Activated T-cell treated with anti-CD3 and anti-CD28 coated beads for 1 hour (primary cell): Measurements from ENCODE around the gene SH3TC1.

Source experiments
- DNase-seq: peaks from one replicate; pipeline ENCODE4 v3.0.0-alpha.2; 2020; ENCODE audit warnings: low read depth

SH3TC1 gene

DNA sequence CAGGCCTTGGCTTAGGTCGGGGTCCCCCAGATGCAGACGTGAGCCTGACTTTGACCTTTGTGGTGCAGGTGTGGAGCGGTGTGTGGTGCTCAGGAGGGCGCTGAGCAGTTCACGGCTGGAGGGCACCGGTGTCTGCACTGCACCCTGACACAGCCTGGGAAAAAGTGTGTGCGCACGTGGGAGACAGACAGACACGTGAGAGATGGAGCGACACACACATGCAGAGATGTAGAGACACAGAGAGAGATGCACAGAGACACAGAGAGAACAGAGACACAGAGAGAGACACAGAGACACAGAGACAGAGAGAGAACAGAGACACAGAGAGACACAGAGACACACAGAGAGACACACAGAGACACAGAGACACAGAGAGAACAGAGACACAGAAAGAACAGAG, 64.3 kb downstream of the SH3TC1 start:
- no peak for DNase-seq

DNA sequence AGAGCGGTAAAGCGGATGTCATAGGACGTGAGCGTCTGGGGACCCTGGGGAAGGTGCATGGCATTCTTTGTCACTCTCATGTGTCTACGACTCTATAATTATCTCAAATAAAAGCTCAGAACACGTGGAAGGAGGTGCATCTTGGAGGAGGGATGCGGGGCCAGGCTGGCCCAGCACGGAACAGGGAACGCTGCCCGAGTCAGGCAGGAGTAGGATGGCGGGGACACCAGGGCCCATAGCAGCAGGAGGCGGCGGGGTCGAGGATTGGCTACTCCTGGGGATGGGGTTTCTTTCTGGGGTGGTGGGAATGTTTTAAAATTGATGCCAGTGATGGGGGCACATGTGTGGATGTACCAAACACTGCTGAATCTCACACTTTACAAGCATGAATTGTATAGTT, 65.0 kb downstream of the SH3TC1 start:
- no peak for DNase-seq

DNA sequence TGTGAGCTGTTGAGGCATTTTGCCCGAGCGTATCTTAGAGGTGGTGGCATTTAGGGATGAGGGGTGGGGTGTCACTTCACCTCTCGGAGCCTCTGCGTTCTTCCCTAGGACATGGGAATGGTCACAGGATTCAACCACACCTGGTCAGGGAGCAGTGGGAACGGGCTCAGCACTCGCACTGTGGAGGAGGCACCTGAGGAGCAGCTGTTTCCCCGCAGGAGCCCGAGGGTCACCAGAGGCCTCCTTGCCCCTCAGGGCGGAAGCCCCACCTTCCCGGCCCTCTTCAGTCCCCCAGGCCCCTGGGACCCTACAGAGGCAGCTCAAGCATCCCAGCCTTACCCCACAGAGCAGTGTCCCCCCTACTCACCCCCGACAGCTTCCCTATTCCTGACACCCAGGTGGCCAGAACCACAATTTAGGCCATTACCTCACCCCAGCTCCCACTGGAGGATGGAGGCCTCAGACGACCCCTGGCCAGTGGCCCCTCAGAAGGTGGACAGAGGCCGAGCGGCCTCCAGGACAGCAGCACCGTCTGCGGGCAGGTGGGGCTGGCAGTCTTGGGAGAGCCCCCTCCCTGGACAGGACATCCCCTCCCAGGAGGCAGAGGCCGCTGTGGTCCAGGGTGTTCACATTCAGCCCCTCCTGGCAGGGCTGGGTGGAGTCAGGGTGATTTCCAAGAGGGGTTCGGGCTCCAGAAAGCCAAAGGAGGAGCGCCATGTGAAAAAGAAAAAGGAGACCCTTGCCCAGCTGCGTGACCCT, 66.3 kb downstream of the SH3TC1 start:
- DNase-seq, result no peak

DNA sequence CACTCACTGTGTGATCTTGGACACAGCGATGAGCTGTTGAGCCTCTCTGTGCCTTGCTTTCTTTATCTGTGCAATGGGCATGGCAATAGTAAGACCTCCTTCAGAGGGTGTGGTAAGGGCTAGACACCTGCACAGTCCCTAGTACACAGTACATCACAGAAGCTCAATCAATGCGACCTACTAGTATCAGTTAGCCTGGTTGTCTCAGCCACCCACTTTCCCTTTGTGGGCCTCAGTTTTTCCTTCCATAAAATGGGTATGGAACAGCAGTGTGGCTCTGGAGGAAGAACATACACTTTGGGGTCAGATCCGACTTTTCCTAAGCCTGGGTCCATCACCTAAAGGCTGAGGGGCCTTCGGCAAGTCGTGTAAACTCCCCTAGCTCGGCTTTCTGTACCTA, 67.0 kb downstream of the SH3TC1 start:
- DNase-seq, result no peak

DNA sequence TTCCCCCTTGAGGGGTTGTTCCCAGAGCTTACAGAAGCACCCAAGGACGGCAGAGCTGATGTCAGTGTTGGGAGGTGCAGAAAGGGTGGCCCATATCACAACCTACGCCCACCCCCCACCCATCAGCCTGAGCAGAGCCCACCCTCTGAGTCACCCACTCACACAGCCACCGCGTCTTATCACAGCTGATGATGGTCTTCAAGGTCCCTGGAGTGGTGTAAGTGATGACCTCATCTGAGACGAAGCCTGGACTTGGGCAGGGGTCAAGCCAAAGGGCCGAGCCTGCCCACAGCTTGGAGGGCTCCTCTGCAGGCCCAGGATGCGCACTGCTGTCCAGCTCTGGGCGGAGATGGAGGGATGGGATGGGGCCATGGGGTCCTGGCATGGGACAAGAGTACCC, 67.4 kb downstream of the SH3TC1 start:
- no peak for DNase-seq

DNA sequence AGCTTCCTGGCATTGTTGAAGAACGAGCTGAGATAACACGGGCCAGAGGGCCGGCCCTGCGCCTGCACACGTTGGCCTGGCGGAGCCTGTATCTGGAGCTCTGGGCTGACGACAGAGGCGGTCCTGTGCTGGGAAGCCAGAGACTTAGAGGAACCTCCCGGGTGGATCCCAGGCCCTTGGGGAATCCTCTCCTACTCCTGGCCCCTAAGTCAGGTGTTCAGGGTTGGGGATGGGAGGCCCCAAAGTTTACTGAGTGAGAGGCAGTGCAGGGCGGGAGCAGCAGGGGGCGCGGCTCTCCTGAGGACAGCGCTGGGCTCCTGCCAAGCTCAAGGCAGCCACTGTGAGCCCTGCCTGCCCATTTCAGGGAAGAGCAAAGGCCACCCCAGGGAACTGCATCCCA, 68.0 kb downstream of the SH3TC1 start:
- DNase-seq, result no peak

DNA sequence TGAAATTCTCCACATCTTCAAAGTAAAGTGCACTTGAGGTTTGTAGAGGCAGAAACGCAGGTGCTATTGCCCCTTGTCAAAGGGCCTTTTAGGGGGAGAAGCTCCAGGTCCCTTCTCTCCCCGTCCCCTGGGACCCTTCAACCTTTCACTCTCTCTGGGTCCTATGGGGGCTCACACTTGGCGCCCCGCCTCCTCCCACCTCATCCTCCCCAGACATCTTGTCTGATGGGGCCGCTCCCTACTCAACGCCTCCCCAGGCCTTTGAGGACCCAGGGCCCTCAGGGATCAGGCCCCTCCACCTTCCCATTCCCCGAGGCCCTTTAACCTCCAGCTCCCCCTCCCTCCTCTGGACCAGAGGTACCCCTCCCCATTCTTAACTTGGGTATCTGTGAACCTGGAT, 69.1 kb downstream of the SH3TC1 start:
- no peak for DNase-seq

DNA sequence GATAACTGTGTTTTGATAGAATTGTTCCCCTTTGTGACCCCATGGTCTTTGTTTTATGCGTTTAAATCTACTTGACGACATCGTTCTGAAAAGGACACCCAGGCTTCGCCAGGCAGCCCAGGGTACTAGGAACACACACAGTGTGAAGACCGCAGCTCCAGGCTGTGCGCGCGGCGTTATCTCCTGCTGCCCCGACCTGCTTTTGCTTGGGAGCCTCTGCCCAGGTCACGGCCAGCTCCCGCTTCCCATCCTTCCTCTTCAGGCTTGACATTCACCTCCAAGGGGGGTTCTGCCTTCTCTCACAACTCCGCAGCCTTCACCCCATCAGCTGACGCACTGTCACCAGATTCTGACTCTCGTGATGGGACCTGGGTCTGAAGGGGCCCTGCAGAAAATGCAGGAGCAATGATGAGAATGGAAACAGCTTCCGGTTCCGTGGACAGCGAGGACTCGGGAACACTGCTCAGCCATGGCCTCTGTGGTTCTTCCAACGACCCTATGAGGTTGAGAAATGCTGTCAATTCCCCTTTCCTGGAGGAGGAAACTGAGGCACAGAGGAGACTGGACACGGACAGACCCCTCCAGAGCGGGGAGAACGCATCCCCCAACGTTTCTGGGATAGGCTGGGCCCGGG, 69.9 kb downstream of the SH3TC1 start:
- DNase-seq, result no peak

DNA sequence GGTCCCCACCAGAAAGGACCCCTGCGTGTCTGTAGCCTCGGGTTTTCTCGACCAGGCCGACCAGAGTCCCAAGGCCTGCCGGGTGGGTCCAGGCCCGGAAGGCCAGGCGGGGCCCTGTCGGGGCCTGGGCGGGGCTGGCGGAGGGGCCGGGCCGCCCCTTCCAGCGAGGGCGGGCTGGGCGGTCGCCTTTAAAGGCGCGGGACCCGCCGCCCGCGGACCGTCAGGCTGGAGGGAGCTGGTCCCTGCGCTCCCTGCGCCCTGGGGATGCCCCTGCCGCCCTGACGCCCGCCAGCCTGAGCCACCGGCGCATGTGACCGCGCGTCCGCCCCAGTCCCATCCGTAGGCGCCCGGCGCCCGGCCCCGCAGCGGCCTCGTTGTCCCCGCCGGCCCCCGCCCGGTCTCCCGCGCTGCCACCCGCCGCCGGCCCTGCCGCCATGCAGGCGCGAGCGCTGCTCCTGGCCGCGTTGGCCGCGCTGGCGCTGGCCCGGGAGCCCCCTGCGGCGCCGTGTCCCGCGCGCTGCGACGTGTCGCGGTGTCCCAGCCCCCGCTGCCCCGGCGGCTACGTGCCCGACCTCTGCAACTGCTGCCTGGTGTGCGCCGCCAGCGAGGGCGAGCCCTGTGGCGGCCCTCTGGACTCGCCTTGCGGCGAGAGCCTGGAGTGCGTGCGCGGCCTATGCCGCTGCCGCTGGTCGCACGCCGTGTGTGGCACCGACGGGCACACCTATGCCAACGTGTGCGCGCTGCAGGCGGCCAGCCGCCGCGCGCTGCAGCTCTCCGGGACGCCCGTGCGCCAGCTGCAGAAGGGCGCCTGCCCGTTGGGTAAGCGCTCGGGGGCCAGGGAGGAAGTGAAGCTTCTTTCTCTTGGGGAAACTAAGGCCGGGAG, 70.7 kb downstream of the SH3TC1 start, which contains the start of gene HTRA3:
TSS of gene HTRA3 (plus strand) at position 220 of the 883 bp plus-strand sequence. CDS start at position 435, 215 bp downstream.
- no peak for DNase-seq

DNA sequence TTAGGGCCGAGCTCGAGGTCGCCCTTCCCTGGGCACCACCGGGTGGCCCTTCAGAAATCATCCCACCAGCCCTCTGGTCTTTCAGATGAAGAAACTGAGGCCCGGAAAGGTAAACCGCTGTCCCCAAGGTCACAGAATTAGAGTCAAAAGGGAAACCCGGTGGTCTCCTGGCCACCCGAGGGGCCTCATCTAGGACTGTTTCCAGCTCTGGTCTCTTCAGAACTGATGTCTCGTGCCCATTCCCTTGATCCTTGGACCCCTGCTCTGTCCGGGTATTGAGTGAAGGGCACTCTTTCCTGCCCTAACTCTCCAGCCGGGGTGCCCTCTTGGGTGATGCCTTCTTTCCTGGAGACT, 71.3 kb downstream of the SH3TC1 start:
- no peak for DNase-seq

DNA sequence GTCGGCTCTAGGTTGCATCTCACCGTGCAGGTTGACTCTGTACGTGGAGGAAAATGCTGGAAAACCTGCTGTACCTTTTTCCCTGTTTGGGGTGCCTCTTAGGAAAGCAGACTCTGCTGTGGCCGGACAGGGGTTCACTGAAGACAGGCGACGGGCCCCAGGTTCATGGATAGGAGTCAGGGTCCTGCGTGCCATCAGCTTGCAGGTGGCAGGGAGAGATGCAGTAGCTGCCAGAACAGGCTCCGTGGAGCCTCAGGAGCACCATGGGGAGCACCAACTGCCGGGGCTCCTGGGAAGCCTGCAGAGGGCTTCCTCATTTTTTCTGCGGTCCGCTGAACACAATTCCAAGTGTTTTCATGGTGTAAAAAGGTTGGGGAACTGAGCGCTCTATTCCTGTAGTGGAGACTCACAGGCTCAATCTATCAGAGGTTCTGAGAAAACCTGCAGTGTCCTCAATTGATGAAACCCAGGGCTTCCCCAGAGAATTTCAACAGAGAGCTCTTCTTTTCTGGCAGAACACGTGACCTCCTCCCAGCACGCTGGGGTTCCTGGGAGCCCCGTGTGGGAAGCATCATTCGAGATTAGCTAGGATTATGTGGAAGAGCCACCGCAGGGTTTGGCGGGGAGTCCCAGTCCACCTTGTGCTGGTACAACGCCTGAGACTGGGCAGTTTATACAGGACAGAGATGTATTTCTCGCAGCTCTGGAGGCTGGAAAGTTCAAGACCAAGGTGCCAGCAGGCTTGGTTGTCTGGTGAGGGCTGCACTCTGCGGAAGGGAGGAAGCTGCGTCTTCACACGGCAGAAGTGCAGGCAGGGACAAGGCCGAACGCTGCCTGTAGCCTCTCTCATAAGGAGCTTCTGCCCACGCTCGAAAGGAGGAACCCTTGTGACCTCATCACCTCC, 72.1 kb downstream of the SH3TC1 start:
- DNase-seq, result no peak

DNA sequence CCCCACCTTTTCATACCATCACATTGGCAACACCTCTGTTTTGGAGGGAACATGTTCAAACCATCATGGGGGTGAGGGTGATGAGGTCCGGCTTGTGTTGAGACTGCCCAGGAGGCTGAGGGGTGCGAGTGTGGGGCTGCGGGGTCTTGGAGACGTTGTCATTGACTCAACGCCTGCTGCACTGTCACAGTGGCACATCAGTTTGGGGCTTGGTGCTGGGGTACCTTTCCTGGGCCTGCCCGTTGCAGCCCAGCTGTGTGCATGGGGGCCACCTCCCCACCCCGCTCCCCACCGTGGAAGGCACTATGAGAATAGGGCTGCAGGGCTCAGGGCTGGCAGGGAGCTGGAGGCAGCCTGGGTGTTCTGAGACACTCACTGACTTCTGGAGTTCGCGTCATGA, 72.7 kb downstream of the SH3TC1 start:
- no peak for DNase-seq

DNA sequence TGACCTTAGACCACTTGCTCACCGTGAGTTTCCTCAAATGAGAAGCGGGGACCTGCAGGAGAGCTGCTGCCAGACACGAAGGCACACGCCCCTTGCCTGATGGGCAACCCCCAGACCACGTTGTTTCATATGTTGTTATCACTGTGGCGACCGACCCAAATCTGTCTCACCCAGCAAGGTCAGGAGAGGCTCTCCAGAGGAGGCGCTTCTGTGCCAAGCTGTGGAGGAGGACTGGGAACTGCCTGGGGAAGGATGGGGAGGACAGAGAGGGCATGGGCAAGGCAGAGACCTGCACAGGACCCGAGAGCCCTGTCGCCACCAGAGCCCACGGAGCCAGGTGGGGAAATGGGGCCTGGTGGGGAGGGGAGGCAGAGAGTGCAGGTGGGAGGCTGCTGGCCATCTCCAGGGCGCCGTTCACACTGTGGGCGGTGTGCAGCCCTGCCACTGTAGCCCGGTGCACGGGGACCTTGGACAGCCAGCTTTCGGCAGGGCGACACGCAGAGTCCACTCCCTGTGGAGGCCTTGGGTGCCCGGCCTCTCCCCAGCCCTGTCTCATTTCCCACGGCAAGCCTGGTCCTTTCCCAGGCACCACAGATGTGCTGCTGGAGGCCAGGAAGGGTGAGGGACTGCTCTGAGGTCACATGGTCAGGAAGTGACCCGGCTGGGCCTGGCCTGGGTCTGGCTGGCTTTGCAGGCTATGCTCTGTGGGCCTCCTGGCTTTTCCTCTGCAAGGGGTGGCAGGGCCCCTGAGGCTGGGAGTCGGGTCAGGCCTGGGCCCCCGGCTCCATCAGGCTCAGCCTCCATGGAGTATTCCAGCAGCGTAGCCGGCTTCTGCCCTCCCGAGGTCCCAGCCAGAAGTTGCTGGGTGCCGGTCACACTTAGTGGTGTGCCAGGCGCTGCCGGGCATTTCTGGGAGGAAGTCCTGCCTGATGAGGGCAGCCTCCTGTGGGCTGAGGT, 73.7 kb downstream of the SH3TC1 start:
- no peak for DNase-seq

DNA sequence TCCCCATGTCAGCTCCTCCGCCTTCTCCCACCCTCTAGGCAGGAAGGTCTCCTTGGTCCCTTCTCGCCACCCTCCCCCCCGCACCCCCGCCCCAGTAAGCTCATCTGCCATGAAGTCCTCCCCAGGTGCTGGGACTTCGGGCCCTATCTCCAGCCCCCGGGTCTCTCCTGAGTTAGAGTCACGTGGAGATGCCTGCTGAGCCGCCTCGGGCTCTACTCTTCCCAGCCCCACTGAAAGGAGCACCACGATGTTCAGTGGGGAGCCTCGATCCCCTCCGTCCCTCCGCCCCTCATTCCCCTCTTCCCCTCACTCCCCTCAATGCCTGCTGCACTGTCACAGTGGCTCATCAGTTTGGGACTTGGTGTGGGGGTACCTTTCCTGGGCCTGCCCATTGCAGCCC, 74.4 kb downstream of the SH3TC1 start:
- no peak for DNase-seq

DNA sequence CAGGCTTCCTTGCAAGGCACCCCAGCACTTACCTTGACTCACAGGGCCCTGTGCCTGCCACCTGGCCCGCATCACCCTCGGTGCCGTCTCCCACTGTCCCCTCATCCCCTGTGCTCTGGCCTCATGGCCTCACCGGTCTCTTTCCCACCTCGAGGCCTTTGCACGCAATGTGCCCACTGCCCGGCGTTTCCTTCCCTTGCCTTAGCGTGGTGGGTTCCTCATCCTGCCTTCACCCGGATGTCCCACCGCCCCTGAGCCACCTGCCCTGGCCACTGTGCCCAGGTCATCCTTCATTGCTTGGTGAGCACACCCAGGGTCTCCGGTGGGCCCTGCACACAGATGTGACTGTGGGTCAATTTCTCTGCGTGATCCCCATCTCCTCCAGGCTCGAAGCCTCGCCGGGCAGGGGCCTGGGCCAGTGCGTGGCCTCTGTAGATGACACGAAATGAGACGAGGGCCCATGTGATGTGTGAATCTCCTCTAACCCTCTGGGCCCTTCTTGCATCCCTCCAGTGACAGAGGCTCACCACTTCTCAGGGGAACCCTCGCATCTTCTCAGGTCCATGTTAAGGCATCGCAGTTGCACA, 75.1 kb downstream of the SH3TC1 start:
- no peak for DNase-seq

DNA sequence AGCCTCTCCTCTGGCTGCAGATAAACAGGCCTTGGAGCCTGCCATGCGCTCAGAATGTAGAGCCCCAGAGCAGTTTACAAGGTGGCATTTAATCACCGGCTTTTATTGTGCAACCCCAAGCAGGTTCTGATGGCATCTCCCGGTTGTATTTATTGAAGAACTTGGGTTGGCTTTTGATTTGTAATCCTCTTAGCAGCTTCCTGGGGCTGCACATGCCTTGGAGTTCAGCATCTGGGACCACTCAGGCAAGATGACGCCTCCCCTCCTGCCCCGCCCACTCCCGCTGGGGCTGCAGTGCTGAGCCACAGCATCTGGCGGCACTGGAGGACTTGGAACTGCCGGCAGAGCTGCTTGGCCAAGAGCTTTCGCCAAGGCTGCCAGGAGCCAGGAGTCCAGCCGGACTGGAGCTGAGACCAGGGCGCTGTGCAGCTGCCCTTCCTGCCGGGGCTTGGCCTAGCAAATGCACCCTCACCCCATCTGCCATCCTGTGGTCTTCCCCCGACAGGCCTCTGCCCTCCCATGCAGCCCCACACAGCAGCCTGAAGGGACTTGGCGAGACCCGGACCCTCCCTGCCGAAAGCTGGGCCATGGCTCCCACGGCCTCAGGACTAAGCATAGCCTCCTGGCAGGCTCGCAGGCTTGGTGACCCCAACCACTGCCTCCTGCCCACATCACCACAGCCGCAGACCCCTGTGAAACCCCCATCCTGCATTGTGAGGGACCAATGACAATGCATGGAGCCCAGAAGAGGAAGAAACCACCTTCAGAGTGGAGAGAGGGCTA, 75.9 kb downstream of the SH3TC1 start:
- DNase-seq, result no peak

DNA sequence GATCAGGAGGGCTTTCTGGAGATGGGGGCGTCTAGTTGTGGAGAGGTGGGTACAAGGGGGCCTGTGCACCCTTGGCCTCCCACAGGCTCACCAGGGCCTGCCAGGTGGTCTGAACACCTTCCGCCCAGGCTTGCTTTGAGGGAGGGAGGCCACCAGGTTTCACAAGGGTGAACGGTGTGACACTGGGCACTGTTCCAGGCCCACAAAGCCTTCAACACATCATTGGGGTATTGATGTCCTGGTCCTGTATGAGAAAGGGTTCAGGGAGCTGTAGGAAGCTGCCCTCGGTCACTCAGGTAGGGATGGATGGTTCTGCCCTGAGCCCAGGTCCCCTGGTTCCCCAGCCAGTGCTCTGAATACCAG, 76.4 kb downstream of the SH3TC1 start:
- no peak for DNase-seq

DNA sequence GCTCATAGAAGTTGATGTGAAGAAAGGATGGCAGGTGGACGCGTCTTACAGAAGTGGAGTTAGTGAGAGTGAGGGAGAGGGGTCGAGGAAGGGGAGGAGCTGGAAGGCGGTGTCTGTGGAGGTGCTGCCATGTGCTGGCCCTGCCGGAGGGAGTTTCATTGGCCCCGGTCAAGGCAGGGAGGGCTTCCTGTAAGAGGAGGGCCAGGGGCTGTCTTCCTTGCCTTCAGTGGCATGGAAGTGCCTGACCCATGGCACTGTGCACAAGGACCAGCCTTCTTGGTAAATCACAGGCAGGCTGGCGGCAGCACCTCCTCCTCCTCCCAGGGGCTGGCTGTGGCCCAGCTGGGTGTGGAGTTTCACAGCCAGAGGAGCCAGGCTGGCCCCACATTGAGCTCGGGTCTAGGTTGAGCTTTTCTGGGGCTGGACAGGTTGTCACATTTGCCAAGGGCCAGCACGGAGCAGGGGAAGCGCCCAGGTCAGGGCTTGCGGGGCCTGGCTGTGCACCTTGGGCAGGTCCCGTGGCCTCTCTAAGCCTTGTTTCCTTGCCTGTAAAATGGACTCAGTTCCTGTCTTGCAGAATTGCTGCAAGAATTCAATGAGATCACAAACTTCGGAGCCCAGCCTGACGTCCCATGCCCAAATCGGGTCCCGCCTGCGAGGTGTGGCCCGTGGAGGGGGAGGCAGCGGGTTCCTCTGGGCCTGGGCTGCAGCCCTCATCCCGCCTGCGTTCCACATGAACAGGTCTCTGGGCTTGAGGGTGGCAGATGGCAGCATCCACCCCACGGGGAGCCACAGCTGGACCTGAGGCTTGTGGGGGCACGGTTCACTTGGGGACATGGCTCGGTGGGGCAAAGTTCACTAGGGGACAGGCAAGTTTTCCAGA, 77.5 kb downstream of the SH3TC1 start:
- no peak for DNase-seq
